ENCODE data around the gene SQOR. TPM values are rescaled to one million over a fixed set of nuclear protein-coding genes. Genes with fewer than 3 reads are reported as not detected.

Gene SQOR
- total RNA-seq, 6 experiments from 2014 or later = 34.2 to 77.7 (median 49.1) TPM

GRCh38 chr15:45669422-45669821 lies 34.6 kb downstream of the SQOR start:
- DNase-seq (no peak), ATAC-seq (no peak)
- WGBS (ENCODE audit: insufficient coverage, low coverage, low lambda C conversion rate, missing lambda C conversion rate) = 78% methylated on average over 3 of the region's 3 CpGs
- Histone ChIP-seq H3K36me3 (peaks cover 0 to 38% (median 11%) of the 10 kb centered on the region in 4 donors), H3K27me3 (no peaks in the 10 kb centered on the region), H3K9me3 (no peaks in the 10 kb centered on the region), H3K4me1 (peaks cover 0 to 8% (median 0%) of the 10 kb centered on the region in 4 donors), H3K27ac (no peak overlapping the region), H3K4me3 (no peak overlapping the region)
- intact Hi-C loops (cut with DNase I) = no loop called here
- no peak for TF ChIP-seq POLR2A (IDR thresholded peaks at IDR 0.05)
- no peak for TF ChIP-seq CTCF (IDR thresholded peaks at IDR 0.05)

- intact Hi-C loops (cut with DNase I) = no loop called here
- Histone ChIP-seq H3K27ac (no peak overlapping the region), H3K4me3 (no peak overlapping the region), H3K27me3 (no peaks in the 10 kb centered on the region), H3K4me1 (peaks cover 0 to 4% (median 0%) of the 10 kb centered on the region in 4 donors), H3K36me3 (peaks cover 0 to 39% (median 11%) of the 10 kb centered on the region in 4 donors), H3K9me3 (no peaks in the 10 kb centered on the region)
- 76% methylated on average over 5 of the region's 5 CpGs for WGBS (ENCODE audit: insufficient coverage, low coverage, low lambda C conversion rate, missing lambda C conversion rate)
- TF ChIP-seq POLR2A (IDR thresholded peaks at IDR 0.05) = no peak
- TF ChIP-seq CTCF (IDR thresholded peaks at IDR 0.05) = no peak
- ATAC-seq (no peak), DNase-seq (no peak)
These were observed 35.3 kb downstream of the SQOR start for GRCh38 chr15:45670091-45670490.

GRCh38 chr15:45670511-45670910 lies 35.7 kb downstream of the SQOR start:
- Histone ChIP-seq H3K9me3 (no peaks in the 10 kb centered on the region), H3K27me3 (no peaks in the 10 kb centered on the region), H3K4me3 (no peak overlapping the region), H3K4me1 (no peaks in the 10 kb centered on the region), H3K36me3 (peaks cover 0 to 43% (median 12%) of the 10 kb centered on the region in 4 donors), H3K27ac (no peak overlapping the region)
- no peak for TF ChIP-seq CTCF (IDR thresholded peaks at IDR 0.05)
- no peak for TF ChIP-seq POLR2A (IDR thresholded peaks at IDR 0.05)
- intact Hi-C loops (cut with DNase I) = no loop called here
- DNase-seq (no peak), ATAC-seq (no peak)
- 82% methylated on average over 3 of the region's 4 CpGs for WGBS (ENCODE audit: insufficient coverage, low coverage, low lambda C conversion rate, missing lambda C conversion rate)

GRCh38 chr15:45674677-45675076 lies 39.8 kb downstream of the SQOR start:
- intact Hi-C loops (cut with DNase I) = no loop called here

More at GRCh38 chr15:45674677-45675076, 39.8 kb downstream of the SQOR start:
- no peak for DNase-seq
- TF ChIP-seq POLR2A (IDR thresholded peaks at IDR 0.05) = no peak
- TF ChIP-seq CTCF (IDR thresholded peaks at IDR 0.05) = no peak
- no peaks in the 10 kb centered on the region for H3K4me1 ChIP-seq
- no peak for ATAC-seq
- H3K27ac ChIP-seq = no peak overlapping the region
- H3K9me3 ChIP-seq = no peaks in the 10 kb centered on the region
- 78% methylated on average over 3 of the region's 3 CpGs for WGBS (ENCODE audit: insufficient coverage, low coverage, low lambda C conversion rate, missing lambda C conversion rate)
- peaks cover 0 to 71% (median 22%) of the 10 kb centered on the region in 4 donors for H3K36me3 ChIP-seq
- H3K4me3 ChIP-seq = no peak overlapping the region
- no peaks in the 10 kb centered on the region for H3K27me3 ChIP-seq

Data from right lobe of liver (tissue), 6 donors.